GM18520 (cell line): ENCODE data around the gene ZBTB17.
"Not testable (repeated sequence)": the region's sequence is repeated elsewhere in the genome, so short reads cannot be mapped to it uniquely, and the experiment has no call there.

ENCODE experiments used
- ATAC-seq: cut with Tn5 transposase; IDR thresholded peaks from one replicate; pipeline ENCODE4 v1.9.1; 2021; ENCODE audit not compliant: unreplicated experiment

ZBTB17 gene

GRCh38 chr1:15975805-15976680 is at the start of gene ZBTB17:
Gene ZBTB17, minus strand, starts transcription at chr1:15976101. Its CDS starts 27,606 bp downstream, at chr1:15948495.
- ATAC-seq, result peak; percentile 61

GRCh38 chr1:16023050-16023653 is 47.3 kb upstream of the ZBTB17 start:
- no peak for ATAC-seq

GRCh38 chr1:16022393-16022792 is 46.5 kb upstream of the ZBTB17 start:
- no peak for ATAC-seq

GRCh38 chr1:16021681-16022080 is 45.8 kb upstream of the ZBTB17 start, which contains the start of gene CLCNKA:
Gene CLCNKA, plus strand, starts transcription at chr1:16022036. Its CDS starts 584 bp downstream, at chr1:16022620.
- ATAC-seq, result no peak

GRCh38 chr1:16020878-16021277 is 45.0 kb upstream of the ZBTB17 start:
- not testable (repeated sequence) for ATAC-seq

GRCh38 chr1:16020325-16020724 is 44.4 kb upstream of the ZBTB17 start:
- ATAC-seq, result no peak

- ATAC-seq, result no peak
These were observed 43.9 kb upstream of the ZBTB17 start for GRCh38 chr1:16019644-16020277.

- no peak for ATAC-seq
These were observed 43.1 kb upstream of the ZBTB17 start for GRCh38 chr1:16018749-16019643.

GRCh38 chr1:16018308-16018707 is 42.4 kb upstream of the ZBTB17 start:
- ATAC-seq, result no peak

- no peak for ATAC-seq
These were observed 41.8 kb upstream of the ZBTB17 start, which contains the start of gene HSPB7 for GRCh38 chr1:16017461-16018303. Gene HSPB7, minus strand, starts transcription at chr1:16018043. Its CDS starts 80 bp downstream, at chr1:16017963.

GRCh38 chr1:16017076-16017460 is 41.2 kb upstream of the ZBTB17 start:
- no peak for ATAC-seq

- ATAC-seq, result no peak
These were observed 40.3 kb upstream of the ZBTB17 start for GRCh38 chr1:16015960-16016901.

GRCh38 chr1:16015491-16015890 is 39.6 kb upstream of the ZBTB17 start:
- ATAC-seq, result no peak

- no peak for ATAC-seq
These were observed 38.9 kb upstream of the ZBTB17 start for GRCh38 chr1:16014509-16015482.

- ATAC-seq, result no peak
These were observed 38.0 kb upstream of the ZBTB17 start for GRCh38 chr1:16013908-16014258.

- ATAC-seq, result no peak
These were observed 37.5 kb upstream of the ZBTB17 start for GRCh38 chr1:16013220-16013907.
